Keratinocyte (primary cell): ENCODE results near the gene NKD1.

Experiments
- EZH2 ChIP-seq: IDR thresholded peaks from one replicate; pipeline ENCODE4 v1.6.1; 2012; ENCODE audit warnings: inconsistent platforms, mild to moderate bottlenecking, low read length, moderate library complexity
- TF ChIP-seq, protein P1 (sequence below), 3 experiments: IDR thresholded peaks in 1 of 3; conservative IDR thresholded peaks in 1 of 3; optimal IDR thresholded peaks in 1 of 3; 2 replicates in 2 of 3; 3 replicates in 1 of 3; pipeline versions ENCODE3 to v1.5.1; 2011; ENCODE audit warnings: low read length in 3 of 3, mild to moderate bottlenecking in 3 of 3, moderate library complexity in 2 of 3, control low read depth in 1 of 3, inconsistent platforms in 1 of 3; ENCODE audit not compliant: insufficient read depth in 2 of 3; ENCODE audit errors: extremely low read depth in 1 of 3

DNA sequence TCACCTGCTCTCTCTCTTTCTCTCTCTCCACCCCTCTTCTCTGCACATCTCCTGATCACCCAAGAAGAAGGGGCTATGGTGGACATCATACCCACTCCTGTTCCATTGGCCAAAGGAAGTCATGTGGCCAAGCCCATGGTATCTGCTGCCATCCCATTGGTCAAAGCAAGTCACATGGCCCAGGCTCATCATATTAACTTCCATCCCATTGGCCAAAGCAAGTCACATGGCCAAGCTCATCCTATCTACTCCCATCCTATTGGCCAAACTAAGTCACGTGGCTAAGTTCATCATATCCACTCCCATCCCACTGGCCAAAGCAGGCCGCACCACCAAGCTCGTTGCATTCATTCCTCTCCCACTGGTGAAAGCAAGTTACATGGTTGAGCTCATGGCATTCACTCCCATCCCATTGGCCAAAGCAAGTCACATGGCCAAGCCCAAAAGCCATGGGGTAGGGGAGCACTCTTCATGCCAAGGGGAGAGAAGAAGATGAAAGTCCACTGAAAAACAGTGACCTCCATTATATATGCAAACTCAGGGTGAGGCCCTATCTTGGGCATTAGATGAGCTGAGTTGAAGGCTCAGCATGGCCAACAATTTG is 103.7 kb downstream of the NKD1 start:
- TF ChIP-seq, protein P1, sequence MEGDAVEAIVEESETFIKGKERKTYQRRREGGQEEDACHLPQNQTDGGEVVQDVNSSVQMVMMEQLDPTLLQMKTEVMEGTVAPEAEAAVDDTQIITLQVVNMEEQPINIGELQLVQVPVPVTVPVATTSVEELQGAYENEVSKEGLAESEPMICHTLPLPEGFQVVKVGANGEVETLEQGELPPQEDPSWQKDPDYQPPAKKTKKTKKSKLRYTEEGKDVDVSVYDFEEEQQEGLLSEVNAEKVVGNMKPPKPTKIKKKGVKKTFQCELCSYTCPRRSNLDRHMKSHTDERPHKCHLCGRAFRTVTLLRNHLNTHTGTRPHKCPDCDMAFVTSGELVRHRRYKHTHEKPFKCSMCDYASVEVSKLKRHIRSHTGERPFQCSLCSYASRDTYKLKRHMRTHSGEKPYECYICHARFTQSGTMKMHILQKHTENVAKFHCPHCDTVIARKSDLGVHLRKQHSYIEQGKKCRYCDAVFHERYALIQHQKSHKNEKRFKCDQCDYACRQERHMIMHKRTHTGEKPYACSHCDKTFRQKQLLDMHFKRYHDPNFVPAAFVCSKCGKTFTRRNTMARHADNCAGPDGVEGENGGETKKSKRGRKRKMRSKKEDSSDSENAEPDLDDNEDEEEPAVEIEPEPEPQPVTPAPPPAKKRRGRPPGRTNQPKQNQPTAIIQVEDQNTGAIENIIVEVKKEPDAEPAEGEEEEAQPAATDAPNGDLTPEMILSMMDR (optimal IDR thresholded peaks at IDR 0.05 in 1 of 3, IDR thresholded peaks at IDR 0.05 in 1 of 3, conservative IDR thresholded peaks at IDR 0.05 in 1 of 3; ENCODE audit: extremely low read depth in 1 of 3, insufficient read depth in 2 of 3, low read length in 3 of 3): no peak
- TF ChIP-seq EZH2: no peak
